CD4-positive, alpha-beta T cell treated with Interleukin-2 at 100 ng/mL for 4 hours (primary cell): ENCODE results near the gene POR.
A peak's percentile ranks its signal among the peaks of the same experiment; 100 is the strongest.
"Not testable (repeated sequence)": the region's sequence is repeated elsewhere in the genome, so short reads cannot be mapped to it uniquely, and the experiment has no call there.

Experiments
- DNase-seq: peaks from one replicate; pipeline ENCODE4 v3.0.0-alpha.2; 2020; ENCODE audit warnings: low spot score

The POR gene

DNA sequence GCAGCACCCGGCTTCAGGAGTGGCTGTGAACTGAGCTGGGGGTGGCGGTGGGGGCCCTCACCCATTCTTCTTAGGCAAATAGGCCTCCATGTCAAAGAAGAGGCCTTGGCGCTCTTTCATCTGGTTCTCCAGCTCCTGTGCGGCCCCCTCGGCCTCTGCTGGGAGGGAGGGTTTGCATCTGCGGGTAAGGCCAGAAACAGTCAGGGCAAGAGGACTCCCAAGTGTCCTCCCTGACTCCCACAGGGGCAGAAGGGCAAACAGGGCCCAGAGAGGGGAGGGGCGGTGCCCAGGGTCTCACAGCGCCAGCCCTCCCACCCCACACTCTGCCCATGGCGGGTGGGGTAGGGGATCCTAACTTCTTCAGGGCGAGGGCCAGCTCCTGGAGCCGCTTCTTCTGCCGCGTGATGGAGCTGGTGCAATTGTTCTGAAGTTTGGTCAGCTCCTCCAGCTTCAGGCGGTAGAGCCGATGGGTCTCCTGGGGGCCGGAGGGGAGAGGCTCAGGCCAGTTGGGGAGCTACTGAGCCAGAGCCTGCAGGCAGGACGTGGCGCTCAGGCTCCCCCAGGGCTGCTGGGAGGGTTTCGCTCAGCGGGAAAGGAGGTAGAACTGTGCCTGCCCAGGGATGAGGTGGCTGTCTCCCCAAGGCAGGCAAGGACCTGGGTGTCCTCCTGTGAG is 77.3 kb downstream of the POR start:
- no peak for DNase-seq

DNA sequence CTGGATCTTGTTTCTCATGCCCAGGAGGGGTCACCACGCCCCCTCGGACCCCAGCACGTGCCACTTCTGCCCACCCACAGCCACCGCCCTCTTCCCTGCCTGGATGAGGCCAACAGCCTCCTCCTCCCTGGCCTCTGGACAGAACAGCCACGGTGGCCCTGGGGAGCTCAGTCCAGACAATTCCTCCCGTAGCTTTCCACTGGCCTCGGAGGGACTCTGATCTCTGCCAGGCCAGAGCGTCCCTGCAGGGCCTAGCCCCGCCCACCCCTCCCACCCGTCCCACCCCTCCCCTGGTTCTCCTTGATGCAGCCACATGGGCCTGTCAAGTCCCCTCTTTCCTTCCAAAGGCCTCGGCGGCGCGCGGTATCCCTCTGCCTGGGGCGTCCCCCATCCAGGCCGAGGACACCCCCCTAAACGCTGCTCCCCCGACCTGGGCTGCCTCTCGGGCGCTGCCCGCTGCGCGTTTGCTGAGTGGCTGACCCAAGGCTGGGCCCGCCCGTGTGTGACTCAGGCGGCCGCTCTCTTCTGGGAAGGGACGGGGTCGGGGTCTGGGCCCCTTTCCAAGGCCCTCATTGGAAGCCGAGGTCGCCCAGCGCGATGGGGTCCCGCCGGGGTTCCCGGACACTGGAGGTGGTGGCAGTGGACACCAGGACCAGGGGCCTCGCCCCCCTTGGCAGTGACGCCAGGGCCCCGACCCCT is 78.9 kb downstream of the POR start:
- no peak for DNase-seq

DNA sequence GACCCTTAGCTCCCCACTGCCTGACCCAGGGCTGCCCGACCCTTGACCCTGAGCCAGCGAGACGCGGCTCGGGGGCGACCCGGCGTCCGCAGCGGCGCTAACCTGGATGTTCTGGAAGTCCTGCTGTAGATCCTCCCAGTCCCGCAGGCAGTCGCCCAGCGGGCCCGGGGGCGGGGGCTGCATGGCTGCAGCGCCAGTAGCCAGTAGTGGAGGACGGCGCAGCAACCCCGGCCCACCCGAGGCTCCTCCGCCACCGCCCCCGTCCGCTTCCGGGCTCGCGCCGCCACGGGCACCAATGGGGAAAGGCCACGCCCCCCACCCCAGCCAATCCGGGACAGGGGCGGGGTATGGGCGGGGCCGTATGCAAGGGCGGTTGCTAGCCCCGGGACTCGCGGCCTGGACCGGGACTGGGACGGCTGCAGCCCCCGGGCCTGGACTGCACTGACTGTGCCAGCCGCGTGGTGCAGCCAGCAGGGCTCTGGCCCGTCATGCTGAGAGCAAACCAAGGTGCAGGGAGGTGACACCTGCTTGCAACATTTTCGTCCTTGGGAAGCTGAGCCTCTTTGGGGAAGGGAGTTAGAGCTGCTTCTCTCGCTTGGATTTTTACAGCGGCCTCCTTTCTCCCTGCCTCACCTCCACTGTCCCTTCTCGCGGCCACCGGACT is 79.6 kb downstream of the POR start, which contains the start of gene TMEM120A:
Gene TMEM120A, minus strand, starts transcription at position 208 of the 664 bp plus-strand sequence. Its CDS starts 25 bp downstream, at position 183.
- peak; percentile 92 for DNase-seq

DNA sequence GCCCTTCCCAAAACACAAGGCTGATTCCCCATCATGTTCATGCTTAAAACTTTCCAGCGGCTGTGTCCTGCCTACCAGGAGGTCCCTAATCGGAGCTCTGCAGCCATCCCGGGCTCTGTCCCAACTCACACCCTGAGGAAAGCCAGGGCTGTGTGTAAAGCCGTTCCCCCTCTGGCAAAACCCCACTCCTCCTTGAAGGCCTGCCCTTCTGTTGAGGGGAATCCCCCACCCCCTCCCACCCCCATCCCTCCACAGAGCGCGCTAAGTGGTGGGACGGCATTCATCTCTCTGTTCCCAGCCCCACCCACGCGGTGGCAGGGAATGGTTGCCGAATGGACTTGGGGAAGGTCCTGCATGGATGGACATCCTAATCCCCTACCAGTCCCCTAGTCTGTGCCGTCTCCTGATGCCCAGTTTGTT is 80.1 kb downstream of the POR start:
- DNase-seq = no peak

DNA sequence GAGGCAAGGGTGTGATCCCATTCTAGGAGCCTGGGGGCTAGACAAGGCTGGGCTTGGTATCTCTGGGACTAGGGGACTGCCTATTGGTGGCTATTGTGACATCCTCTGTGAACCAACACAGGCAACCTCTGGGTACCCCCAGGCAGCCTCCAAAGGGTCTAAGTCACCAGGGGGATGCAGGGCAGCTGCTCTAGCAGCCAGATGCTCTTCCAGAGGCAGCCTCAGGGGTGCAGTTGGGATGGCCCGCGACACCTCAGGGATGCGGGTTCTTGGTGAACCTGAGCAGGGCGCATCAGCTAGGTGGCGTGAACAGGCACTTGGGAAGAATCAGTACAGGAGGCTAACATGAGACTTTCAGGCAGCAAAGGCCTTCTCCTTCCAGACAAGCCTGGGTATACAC is 81.0 kb downstream of the POR start:
- DNase-seq = no peak

DNA sequence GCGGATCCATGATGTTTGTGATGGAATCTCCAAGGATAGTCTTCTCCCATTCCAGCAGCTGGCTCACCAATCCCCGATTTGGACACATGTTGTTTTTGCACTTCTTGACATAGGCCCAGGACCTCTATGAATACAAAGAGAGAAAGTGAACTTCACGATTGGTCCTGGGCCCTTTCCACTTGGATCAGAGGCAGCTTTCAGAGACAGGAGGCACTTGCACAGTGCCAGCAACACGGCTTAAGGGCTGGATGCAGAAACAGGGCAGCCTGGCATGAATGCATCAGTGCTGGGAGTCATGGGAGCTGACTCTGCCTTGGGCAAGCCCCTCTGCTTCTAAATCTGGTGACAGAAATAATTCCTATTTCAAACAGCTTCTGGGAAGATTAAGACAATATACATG is 81.5 kb downstream of the POR start:
- DNase-seq = no peak

DNA sequence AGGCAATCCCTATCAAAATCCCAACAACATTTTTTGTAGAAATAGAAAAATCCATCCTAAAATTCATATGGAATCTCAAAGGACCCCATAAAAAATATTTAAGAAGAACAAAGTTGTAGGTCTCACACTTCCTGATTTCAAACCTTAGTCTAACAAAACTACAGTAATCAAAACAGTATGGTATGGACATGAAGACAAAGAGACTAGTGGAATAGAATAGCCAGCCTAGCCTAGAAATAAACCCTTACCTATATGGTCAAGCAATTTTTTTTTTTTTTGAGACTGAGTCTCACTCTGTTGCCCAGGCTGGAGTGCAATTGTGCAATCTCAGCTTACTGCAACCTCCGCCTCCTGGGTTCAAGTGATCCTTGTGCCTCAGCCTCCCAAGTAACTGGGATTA is 83.1 kb downstream of the POR start:
- no peak for DNase-seq

DNA sequence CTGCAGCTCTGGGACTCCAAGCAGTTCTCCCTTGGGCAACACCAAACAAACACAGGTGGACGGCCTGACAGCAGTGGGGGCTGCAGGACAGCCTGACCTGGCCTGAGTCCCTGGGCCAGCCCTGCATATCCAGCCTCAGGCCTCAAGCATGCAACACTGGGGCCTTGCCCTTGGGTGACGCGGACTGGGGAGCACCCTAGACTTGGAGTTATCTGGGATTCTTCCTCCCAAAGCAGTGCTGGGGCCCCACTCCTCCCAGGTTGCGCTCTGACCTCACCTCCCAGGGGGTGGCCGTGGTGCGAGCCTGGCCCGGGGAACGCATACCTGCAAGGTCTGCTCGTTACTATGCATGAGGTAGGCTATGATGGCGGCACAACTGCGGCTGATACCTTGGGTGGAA is 85.6 kb downstream of the POR start:
- DNase-seq = no peak

DNA sequence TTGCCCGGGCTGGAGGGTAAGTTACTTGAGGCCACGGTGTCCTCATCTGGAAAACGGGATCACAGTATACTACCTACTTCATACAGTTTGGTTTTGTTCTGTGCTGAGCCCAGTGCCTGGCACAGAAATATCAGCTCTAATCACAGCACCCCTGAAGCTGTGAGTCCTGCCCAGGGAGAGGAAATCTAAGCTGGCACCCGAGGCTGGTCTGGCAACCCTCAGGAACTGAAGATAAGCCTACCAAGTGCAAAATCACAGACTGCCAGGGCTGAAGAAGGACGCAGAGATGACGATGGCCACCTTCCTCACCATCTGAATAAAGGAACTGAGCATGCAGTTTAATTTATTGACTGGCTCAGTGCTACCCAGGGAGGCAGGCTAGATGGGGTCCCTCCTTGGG is 87.2 kb downstream of the POR start:
- DNase-seq = no peak

DNA sequence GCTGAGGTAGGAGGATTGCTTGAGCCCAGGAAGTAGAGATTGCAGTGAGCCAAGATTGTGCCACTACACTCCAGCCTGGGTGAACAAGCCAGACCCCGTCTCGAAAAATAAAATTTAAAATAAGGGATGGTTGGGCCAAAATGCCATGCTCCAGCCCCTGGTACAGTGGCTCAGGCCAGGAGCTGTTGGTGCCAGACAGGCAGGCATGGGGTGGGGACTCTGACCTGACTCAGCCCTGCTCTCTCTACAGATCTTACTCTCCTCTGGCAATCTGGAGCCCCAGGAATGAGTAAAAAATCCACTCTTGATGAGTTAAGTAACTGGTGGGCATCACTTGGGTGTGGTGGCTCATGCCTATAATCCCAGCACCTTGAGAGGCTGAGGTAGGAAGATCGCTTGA is 87.9 kb downstream of the POR start:
- DNase-seq = no peak

DNA sequence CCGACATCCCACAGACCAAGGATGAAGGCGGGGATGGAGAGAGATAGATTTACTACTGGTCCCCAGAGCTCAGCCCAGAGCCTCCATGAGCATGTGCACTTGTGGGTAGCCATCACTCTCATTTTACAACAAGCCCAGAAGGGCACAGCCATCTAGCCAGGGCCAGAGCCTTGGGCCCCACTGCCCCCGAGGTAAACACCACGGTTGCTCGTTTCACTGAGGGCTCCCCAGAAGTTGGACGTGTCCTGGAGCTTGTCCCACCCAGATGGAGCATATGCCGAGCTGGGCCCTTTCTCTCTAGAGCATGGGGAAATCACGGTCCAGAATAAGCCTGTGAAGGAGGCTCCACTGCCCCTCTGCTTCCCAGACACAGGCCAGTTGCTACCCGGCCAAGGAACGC is 88.4 kb downstream of the POR start:
- no peak for DNase-seq

DNA sequence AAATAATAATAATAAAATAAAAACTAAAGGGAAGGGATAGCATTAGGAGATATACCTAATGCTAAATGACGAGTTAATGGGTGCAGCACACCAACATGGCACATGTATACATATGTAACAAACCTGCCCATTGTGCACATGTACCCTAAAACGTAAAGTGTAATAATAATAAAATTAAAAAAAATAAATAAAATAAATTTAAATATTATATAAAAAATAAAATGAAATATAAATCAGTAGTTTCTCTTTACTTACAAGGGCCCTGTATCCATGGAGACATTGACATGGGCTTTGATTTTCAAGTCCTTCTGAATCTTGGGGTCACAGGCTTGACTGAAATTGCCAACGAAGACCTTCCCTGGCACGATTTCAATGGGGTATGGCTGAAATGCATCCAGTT is 90.0 kb downstream of the POR start:
- DNase-seq = not testable (repeated sequence)

DNA sequence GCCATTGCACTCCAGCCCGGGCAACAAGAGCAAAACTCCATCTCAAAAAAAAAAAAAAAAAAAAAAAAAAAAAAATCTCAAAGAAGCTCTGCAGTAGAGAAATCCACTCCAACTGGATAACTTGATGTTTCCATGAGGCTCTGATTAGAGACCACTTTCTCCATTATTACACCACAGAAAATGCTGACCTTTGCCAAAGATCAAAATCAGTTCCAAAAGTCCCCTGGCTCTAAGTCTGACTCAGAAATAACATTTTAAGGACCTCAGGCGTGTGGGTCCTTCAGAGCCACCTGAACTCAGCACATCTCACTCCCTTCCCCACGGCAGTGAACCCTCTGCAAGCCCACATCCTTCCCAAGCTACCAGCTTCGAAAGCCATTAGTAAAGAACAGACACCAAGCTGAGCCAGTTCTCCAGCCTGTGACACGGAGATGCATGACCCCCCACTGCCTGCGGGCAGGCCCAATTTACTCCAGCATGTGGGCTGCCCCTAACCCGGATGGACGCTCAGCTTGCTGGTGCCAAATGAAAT is 93.3 kb downstream of the POR start:
- peak; percentile 15 for DNase-seq

DNA sequence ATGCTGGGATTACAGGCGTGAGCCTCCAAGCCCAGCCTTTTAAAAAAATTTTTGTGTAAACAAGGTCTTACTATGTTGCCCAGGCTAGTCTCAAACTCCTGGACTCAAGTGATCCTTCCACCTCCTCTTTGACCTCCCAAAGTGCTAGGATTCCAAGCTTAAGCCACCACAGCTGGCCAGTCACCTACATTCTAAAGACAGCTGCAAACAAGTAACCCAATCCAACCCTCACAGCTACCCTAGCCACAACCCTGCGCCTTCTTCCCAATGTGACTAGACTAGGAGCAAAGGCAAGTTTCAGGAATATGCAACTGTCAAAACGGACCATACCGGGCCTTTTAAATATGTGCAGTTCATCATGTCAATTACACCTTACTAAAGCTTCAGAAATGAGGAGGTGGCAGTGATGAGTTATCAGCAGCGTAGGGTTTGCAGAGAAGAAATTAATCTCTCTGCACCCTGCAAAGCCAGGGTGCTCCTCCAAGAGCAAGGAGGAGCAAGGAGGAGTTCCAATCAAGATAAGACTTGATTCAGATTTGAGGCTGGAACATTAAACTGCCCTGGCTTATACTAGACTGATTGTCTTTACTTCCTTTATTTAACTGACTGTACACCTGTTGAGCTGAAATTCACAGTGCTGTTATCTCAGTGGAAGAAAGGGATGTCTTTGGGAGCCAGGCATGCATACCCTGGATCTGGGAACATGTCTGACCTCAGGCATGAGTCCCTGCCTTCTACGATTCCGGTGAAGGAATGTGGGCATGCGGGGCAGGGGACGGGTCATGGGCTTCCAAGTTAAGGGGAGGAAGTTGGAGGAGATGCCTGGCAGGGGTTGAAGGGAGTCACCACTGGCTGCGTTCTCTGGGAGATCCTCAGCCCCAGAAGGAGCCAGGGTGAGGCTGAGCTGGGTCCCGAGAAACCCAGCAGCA is 95.0 kb downstream of the POR start:
- DNase-seq = no peak

DNA sequence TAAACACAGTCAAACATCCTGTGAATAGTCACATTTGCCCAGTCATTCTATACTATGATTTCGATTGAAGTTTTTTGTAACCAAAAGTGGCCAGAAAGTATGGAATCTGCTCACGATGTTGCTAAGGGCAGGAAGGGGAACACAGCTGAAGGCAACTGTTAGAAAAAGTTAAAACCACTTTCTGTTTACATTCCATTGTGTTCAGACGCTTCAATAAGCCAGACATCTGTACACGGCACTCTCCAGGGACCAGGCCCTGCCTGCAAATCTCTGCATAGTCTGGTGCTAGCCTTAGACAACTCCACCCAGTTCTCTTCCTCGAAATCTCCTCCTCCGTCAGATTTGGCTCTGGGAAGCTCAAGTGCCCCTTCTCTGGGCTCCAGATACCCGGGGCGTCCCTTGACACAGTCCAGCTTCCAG is 96.5 kb downstream of the POR start:
- no peak for DNase-seq

DNA sequence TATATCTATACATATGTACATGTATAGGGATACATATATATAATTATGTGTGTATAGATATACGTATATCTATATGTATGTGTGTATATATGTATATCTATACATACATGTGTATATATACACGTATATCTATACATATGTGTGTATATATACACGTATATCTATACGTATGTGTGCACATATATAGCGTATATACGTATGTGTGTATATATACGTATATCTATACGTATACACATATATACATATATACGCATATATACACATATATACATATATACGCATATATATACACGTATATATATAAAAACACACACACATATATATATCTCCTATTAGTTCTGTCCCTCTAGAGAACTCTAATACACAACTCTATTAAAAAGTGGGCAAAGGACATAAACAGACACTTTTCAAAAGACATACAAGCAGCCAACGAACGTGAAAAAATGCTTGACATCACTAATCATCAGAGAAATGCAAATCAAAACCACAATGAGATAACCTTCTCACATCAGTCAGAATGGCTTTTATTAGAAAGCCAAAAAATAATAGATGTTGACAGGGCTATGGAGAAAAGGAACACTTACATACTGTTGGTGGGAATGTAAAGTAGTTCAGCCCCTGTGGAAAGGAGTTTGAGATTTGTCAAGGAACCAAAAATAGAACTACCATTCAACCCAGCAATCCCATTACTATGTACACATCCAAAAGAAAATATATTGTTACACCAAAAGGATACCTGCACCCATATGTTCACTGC is 101.4 kb downstream of the POR start:
- DNase-seq = no peak

DNA sequence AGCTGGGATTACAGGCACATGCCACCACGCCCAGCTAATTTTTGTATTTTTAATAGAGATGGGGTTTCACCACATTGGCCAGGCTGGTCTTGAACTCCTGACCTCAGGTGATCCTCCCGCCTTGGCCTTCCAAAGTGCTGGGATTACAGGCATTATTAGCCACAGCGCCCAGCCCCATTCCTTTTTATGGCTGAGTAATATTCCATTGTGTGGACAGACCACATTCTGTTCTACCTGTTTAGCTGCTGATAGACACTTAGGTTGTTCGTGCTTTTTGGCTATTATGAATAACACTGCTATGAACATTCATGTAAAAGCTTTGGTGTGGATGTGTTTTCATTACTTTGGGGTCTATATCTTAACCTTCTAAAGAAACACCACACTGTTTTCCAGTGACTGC is 103.6 kb downstream of the POR start:
- not testable (repeated sequence) for DNase-seq

DNA sequence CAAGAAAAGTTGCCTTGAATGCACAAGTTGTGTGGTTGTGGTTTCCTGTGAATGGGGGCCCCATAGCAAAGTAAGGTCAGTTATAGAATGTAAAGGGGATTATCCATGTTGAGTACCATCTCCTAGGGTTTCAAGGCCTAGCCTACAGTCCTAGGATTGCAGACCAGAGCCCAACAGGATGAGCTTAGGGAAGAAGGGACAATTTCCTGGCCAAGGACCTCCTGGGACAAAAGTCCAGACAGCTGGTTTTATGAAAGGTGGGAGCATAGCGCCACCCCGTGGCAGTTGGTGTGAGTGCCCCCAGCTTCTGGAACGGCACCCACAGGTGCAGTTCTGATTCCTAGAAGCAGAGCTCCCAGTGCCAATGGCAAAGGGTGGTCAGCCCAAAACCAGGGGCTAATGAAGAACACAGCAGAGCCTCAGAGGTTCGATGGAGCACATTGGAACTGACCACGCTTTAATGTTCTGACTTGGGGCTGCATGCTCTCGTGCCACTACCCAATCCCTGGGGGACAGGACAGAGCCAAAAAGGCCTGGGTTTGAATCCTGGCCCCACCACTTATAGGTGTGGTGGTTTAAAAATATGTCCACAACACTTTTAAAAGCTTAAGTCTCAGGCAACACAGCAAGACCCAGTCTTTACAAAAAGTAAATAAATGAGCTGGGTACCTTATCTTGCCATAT is 105.2 kb downstream of the POR start:
- DNase-seq = peak; percentile 68

DNA sequence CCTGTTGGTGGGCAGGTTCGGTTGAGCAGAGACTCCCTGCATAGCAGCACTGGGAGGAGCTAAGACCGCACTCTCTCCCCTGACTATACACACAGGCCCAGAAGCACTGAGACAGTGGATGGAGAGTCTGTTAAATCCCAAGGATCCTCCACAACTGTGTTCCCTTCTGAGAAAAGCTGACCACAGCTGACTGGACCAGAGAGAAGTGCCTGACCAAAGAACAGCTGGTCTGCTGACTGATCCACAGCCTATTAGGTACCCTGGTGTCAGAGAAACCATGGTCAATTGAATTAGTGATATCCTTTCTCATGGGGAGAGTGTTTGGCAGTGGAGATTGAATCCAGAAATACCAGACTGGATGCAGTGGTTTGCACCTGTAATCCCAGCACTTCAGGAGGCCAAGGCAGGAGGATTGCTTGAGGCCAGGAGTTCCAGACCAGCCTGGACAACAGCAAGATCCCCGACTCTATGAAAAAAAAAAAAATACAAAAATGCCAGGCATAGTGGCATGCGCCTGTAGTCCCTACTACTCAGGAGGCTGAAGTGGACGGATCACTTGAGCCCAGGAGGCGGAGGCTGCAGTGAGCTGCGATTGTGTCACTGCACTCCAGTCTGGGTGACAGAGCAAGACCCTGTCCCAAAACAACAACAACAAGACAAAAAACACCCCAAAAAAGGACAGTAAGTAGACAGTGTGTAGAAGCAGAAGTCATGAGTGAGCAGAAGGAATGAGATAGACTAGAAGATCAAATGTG is 107.2 kb downstream of the POR start:
- DNase-seq = no peak

DNA sequence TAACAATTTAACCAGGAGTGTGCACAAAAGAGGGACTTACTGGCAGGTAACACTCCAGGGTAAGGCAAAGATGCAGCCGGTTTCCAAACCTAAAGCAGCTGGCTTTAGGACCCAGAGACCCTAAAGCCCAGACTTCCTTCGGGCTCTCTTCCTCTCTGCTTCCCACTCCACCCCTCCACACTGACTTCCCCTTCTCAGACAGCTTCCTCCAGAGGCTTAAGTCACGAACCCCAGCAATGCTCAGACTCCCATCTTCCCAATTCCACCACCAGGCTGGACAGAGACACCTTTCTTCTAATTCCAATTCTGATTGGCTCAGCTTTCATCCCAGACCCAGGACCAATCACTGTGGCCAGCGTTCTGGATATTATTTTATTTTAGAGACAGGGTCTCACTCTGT is 108.0 kb downstream of the POR start:
- DNase-seq = no peak
